Colonic mucosa (tissue), 4 donors: ENCODE data around the gene PIAS4. TPM values are rescaled to one million over a fixed set of nuclear protein-coding genes. Genes with fewer than 3 reads are reported as not detected.

Experiments used
- DNase-seq: peaks from one replicate; pipeline ENCODE4 v3.0.0-alpha.2; 2020
- H3K27ac ChIP-seq: fragments of 200-600 bp; one replicate; pipeline ENCODE4 v1.8.0; 2021
- H3K27me3 ChIP-seq: fragments of 200-600 bp; one replicate; pipeline ENCODE4 v1.8.0; 2021
- H3K36me3 ChIP-seq: fragments of 200-600 bp; one replicate; pipeline ENCODE4 v1.8.0; 2021
- H3K4me1 ChIP-seq: fragments of 200-600 bp; one replicate; pipeline ENCODE4 v1.8.0; 2021; ENCODE audit warnings: mild to moderate bottlenecking
- H3K4me3 ChIP-seq: fragments of 200-600 bp; one replicate; pipeline ENCODE4 v1.8.0; 2021
- H3K9ac ChIP-seq, 2 donors: one replicate each; pipeline ENCODE4 v1.7.0; 2013; ENCODE audit warnings: control low read depth in 2 of 2, low read depth in 2 of 2, low read length in 2 of 2
- H3K9me3 ChIP-seq: fragments of 200-600 bp; one replicate; pipeline ENCODE4 v1.8.0; 2021
- intact Hi-C: fragments of 100-400 bp; cut with DNase I; formaldehyde crosslinking; loops from one replicate; pipeline ENCODE4 v1.14.1; 2022
- total RNA-seq, 2 donors: library from RNA; stranded (reverse); fragmentation: NEBNext Ultra II Directional in 1 of 2; extraction: Animal tissue kit (Norgen Biotek cat#: 25700) in 1 of 2; gene quantifications; one replicate each; pipeline ENCODE4 v1.2.1, GENCODE V29; 2021
- TF ChIP-seq, protein P1 (sequence below): fragments of 200-600 bp; IDR thresholded peaks from one replicate; pipeline ENCODE4 v1.8.0; 2022; ENCODE audit warnings: antibody characterized with exemption, mild to moderate bottlenecking
- donor health status: healthy.
- donor health status: DM: no; HTN: no; CAD: no.
- donor health status: DM: no; HTN: no; CAD: no.

The PIAS4 gene
- total RNA-seq, 2 donors from 2014 or later = 29.9 to 31.5 TPM

- Histone ChIP-seq H3K4me3 (no peak overlapping the region), H3K27ac (no peak overlapping the region), H3K36me3 (peaks cover 55% of the 10 kb centered on the region), H3K9me3 (no peaks in the 10 kb centered on the region), H3K27me3 (no peaks in the 10 kb centered on the region), H3K9ac (peak overlapping the region in 1 of 2 donors; percentile 35), H3K4me1 (no peaks in the 10 kb centered on the region)
- TF ChIP-seq, protein P1, sequence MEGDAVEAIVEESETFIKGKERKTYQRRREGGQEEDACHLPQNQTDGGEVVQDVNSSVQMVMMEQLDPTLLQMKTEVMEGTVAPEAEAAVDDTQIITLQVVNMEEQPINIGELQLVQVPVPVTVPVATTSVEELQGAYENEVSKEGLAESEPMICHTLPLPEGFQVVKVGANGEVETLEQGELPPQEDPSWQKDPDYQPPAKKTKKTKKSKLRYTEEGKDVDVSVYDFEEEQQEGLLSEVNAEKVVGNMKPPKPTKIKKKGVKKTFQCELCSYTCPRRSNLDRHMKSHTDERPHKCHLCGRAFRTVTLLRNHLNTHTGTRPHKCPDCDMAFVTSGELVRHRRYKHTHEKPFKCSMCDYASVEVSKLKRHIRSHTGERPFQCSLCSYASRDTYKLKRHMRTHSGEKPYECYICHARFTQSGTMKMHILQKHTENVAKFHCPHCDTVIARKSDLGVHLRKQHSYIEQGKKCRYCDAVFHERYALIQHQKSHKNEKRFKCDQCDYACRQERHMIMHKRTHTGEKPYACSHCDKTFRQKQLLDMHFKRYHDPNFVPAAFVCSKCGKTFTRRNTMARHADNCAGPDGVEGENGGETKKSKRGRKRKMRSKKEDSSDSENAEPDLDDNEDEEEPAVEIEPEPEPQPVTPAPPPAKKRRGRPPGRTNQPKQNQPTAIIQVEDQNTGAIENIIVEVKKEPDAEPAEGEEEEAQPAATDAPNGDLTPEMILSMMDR = no peak
- DNase-seq = no peak
- intact Hi-C loops = no loop called here
Observed at GRCh38 chr19:3977242-3978143, 30.0 kb upstream of the PIAS4 start.

DNA sequence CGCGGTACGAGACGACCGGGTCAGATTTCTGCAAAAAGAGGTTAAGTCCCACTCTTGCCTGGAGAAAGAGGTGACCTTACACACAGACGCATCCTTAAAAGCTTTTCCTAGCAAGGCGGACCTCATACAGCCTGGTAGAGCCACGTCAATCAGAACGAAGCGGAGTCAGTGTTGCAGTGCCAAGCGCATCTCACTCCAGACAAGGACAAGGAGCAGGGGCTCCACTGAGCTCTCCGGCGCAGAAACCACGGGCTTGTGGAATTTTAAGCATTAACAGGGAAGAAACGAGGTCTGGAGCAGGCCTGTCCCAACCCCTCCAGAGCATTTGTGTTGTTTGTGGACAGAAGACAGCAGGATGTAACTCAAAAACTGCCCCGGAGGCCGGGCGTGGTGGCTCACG is 29.4 kb upstream of the PIAS4 start:
- no peak overlapping the region for H3K4me3 ChIP-seq
- no peak for DNase-seq
- no peak overlapping the region for H3K9ac ChIP-seq
- intact Hi-C loops = no loop called here
- no peaks in the 10 kb centered on the region for H3K9me3 ChIP-seq
- H3K27ac ChIP-seq = no peak overlapping the region
- TF ChIP-seq, protein P1 = no peak
- no peaks in the 10 kb centered on the region for H3K4me1 ChIP-seq
- H3K27me3 ChIP-seq = no peaks in the 10 kb centered on the region
- peaks cover 59% of the 10 kb centered on the region for H3K36me3 ChIP-seq

DNA sequence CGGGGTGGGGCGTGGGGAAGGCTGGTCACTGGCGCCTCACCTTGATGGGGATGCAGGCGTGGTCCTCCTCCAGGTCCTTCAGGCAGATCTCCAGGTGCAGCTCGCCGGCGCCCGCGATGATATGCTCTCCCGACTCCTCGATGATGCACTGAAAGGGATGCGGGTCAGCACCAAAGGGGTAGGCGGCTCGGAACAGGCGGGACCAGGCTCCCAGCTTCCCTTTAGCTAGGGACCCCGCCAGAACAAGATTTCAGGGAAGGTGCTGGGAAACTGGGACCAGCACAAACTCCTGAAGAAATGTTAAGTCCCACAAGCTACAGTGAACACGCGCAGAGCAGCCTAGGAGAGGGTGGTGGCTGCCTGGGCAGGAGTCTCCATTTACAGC is 28.3 kb upstream of the PIAS4 start:
- H3K27me3 ChIP-seq = no peaks in the 10 kb centered on the region
- peaks cover 59% of the 10 kb centered on the region for H3K36me3 ChIP-seq
- DNase-seq = no peak
- no peaks in the 10 kb centered on the region for H3K9me3 ChIP-seq
- no peak overlapping the region for H3K4me3 ChIP-seq
- intact Hi-C loops = no loop called here
- H3K9ac ChIP-seq = no peak overlapping the region
- no peak overlapping the region for H3K27ac ChIP-seq
- TF ChIP-seq, protein P1 = no peak
- peaks cover 8% of the 10 kb centered on the region for H3K4me1 ChIP-seq

DNA sequence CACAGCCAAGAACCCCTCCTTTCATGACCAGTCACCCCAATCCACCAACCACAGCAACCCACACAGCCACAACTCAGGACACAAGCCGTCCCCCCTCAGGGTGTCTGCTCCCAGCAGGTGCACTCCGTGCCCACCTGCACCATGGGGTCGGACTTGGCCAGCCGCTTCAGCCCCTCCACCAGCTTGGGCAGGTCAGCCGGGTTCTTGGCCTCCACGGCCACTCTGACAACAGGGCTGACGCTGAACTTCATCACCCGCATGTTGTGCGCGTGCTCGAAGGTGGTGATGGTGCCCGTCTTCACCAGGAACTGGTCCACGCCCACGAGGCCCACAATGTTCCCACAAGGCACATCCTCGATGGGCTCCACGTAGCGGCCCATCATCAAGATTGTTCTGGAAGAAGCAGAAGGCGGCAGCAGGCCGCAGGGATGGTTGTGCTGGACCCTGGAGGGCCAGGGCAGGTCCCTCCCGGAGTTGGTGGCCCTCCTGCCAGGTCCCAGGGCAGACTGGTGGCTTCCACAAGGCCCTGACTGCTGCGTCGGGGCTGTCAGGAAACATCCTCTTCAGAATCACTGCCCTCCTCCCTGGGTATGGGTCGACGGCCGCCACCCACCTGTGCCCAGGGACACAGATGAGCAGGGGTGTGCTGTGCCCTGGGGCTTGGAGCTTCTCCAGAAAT is 27.7 kb upstream of the PIAS4 start:
- no peak for DNase-seq
- Histone ChIP-seq H3K36me3 (peaks cover 59% of the 10 kb centered on the region), H3K4me3 (no peak overlapping the region), H3K27ac (no peak overlapping the region), H3K27me3 (no peaks in the 10 kb centered on the region), H3K9ac (no peak overlapping the region), H3K9me3 (no peaks in the 10 kb centered on the region), H3K4me1 (peaks cover 8% of the 10 kb centered on the region)
- TF ChIP-seq, protein P1 = no peak
- intact Hi-C loops = loop anchor here (10.0 kb wide), 1 partner anchor 155 kb away; no protein-coding TSS in a partner anchor

DNA sequence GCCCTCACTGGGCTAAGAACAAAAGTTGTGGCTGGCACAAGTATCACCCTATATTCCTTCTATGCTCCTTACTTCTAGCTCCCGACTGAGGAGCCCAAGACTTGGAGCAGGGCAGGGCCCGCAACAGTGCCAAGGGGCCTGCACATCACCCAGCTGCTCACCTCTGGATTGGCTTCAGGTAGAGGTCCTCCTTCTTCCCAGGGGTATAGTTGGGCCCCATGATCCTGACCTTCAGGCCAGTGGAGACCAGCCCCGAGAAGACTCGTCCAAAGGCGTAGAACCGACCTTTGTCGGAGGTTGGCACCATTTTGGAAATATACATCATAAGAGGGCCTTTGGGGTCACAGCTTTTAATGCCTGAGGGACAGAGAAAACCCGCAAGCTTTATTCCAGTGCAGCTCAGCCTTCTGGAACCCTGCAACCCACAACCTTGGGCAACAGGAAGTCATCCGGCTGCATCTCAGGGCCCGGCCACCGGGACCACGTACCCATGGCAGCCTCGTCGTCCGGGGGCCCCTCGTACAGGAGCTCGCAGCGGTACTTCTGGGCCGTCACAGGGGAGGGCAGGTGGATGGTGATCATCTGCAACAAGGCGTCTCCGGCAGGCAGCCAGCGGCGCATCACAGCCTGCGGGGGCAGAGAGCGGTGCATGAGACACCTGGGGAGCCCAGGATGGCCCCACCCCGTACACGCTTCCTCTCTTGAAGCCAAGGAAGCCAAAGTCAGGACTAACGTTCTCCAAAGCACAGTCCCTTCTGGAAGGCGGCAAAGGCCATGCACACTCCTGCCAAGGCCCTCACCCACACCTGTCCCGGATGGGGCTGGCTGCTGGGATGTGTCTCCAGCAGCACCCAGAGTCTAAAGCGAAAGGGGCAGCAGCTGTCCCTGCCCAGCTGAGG is 26.9 kb upstream of the PIAS4 start:
- TF ChIP-seq, protein P1 = no peak
- intact Hi-C loops = loop anchor here (10.0 kb wide), 1 partner anchor 154 kb away; no protein-coding TSS in a partner anchor
- H3K27ac ChIP-seq = no peak overlapping the region
- peaks cover 59% of the 10 kb centered on the region for H3K36me3 ChIP-seq
- no peaks in the 10 kb centered on the region for H3K27me3 ChIP-seq
- H3K9ac ChIP-seq = no peak overlapping the region
- no peak for DNase-seq
- H3K9me3 ChIP-seq = no peaks in the 10 kb centered on the region
- peaks cover 9% of the 10 kb centered on the region for H3K4me1 ChIP-seq
- no peak overlapping the region for H3K4me3 ChIP-seq
